ENCODE results near the gene CCNY.
"Not testable (repeated sequence)": the region's sequence is repeated elsewhere in the genome, so short reads cannot be mapped to it uniquely, and the experiment has no call there.

Gene CCNY

DNA sequence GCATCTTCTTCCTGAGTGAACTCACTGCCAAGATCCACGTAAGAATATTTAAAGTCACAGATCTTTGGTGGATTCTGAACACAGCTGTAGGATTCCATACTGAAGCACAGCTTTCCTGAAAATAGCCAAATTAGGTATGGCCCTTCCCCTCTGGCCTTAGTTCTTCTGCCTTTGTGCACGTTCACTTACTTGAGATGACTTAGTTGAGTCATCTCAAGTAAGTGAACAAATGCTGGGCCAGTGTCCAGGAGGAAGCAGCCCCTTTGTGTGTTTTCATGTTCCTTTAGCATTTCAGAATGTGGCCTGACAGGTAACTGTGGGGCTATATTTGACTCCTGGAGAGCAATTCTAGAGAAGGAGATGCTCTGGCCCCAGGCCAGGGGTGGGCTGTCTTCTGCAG is 51.5 kb downstream of the CCNY start:
- no peak for DNase-seq

DNA sequence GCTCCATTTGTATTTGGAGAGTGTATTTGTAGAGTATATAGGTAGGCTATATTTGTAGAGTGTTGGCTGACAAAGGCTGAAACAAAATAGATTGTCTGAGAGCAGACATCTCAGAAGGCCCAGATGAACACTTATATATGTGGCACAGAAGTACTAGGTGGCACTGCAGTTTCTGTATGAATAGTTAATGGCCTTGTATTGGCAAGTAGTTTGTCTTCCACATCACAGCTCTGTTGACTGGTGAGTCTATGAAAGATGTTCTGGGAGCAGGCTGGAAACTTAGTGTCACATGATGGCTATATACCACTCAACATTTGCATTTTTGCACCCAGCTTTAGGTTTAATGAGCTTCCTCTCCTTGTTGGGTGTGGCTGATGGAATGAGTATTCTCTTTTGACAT is 51.9 kb downstream of the CCNY start:
- no peak for DNase-seq

DNA sequence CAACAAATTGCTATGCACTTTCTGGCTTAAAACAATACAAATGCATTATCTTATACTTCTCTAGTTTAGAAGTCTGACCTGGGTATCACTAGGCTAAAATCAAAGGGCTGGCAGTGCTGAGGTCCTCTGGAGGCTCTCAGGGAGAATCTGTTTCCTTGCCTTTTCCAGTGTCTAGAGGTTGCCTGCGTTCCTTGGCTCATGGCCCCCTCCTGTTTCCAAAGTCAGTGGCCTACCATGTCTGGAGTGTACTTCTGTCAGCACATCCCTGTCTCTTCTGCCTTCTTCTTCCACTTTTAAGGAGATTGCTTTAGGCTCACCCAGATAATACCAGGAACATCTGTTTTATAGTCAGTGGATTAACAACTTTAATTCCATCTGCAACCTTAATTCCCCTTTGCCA is 52.4 kb downstream of the CCNY start:
- DNase-seq = no peak

DNA sequence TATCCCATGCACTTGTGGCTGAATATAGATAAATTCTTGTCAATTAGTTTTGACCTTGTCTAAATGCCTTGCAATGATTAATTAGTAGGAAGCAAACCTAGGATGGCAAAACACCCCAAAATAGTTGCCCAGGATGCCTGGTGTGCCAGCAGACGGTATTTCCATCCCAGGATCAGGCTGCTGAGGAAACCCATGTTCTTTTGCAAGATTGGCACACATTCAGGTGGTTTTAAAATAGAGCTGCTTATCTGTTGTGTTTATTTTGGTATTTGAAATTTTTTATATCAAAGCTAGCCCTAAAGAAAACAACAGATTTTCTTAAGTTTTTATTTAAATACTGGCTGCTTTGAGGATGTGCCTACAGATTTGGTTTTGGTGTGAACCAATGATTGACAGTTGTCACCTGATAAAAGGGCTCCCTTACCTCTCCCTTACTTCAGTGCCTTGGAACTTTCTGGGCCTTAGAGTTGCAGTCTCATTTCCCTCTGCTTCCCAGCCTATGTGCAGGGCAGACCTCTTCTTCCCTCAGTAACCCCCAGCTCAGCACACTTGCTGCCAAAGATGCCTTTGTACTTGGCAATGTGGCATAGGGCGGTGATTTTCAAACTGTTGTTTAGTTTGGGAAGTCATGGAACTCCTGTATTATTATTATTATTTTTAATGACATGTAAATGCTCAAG is 54.0 kb downstream of the CCNY start:
- DNase-seq = no peak

DNA sequence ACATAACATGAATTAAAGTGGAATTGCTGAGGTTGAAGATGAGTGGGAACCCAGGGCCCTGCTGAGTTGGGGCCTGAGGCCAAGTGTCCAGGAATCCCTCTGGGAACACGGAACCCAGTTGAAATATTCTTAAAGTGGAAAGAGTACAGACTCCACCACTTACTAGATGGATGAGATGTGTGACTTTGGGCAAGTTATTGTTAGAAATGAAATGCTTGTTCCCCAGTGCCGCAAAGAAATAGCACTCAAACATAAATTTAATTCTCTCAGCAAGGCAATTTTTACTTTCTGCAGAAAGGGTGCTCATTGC is 54.5 kb downstream of the CCNY start:
- no peak for DNase-seq

DNA sequence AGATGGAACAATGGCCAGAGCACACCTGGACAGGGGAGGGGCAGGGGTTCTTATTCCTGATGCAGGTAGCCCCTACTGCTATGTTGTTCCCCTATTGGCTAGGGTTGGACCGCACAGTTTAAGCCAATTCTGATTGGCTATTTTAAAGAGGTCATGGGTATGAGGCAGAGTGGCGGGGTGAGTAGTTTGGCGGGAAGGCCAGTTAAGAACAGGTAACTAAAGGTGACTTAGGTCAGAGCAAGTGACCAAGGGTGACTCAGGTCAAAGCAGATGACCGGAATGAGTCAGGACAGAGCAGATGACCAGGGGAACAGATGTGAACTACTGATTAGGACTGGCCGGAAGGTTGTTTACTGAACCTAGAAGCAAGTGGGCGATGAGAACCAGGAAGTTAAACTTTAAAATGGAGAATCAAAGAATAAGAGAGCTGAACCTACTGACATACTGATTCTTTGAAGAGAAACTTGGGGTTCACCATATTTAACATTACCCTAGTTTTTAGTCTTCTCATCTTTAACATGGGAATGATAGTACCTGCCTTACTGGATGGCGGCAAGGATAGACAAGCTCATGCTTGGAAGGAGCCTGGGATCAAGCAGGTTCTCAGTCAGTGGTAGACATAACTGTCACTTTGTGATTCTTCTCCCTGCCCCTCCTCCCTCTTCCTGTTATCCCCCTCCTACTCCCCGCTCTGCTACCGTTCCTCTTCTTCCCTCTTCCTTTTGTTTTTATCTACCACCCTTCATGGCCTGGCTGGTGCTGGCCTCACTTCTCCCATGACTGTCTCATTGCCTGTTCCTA is 55.0 kb downstream of the CCNY start:
- peak; percentile 69 to 78 for DNase-seq

DNA sequence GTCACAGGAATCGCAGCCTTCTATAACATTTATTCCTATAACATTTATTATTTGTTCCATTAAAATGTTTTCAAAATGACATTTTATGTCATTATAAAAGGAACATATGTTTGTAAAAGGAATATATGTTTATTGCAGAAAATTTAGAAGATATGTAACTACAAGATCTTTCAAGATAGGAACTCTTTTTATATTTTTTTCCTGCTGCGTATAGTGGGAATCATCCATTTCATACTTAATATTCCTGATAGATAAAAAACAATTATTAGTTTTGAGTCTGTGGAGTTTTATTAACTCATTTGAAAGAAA is 55.6 kb downstream of the CCNY start:
- DNase-seq = no peak

DNA sequence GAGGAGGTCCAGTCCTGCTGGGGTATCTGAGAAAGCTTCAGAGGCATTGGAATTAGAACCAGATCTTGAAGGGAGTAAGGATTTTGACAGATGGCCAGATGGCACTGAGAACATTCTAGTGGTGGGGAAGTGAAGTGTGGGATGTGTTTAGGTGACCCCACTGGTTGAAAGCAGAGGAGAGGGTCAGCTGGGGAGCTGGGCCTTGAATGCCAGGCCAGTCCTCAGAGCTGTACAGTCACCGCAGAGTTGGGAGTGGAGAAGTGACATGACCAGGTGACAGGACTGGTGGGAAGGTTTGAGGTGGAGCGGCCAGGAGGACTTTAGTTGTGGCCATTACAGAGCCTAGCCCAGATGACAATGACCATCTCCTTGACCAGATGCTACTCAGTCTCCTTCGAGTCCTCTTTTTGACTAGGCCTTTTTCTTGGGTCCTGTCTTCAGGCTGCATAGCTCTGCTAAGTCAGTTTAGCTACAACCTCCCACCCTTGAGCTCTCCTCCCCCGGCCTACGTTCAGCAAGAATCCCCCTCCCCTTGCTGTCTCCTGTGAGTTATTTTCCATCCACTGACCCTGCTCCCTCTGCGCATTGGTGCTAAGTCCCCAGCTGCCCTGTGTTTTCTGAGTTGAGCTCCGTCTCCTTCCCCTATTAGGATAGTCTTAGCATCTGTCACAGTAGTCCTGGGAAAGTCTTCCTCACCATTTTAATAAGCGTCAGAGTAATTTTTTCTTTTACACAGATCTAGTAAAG is 56.3 kb downstream of the CCNY start:
- DNase-seq = no peak

DNA sequence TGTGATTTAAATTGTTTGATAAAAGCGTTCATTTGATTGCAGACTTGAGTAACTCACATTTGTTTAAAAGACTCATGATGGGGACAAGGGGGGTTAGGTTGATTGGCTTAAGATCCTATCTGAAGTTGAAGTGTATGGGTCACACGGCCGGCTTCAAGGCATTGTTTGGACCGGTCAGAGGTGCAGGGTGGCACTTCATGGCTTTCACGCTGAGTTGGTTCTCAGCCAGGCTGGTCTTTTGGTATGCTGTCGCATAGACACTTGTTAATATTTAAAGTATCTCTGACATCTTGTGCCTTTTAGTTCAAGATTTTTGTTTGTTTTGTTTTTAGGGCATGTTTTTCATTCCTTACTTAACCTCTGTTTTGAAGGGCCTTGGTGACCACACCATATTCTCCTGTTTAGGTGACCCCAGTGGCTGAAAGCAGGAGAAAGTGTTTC is 58.1 kb downstream of the CCNY start:
- no peak for DNase-seq

DNA sequence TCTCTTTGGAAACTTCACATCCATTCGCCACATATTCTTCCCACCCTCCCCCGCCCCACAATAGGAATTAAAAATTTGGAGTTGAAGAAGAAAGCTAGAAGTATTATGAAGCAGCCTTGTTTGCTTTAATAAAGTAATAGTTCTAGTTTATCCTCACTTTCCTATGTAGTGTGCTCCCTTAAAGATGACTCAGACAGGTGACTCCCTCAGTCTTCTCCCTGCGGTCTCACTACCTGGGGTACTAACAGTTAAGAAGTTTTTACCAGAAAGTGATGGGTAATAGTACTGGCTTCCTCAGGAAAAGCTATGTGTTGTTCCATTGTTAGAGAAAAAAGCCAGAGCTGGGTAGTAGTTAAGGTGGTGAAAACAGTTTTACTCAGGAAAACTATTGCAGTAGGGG is 58.6 kb downstream of the CCNY start:
- no peak for DNase-seq

DNA sequence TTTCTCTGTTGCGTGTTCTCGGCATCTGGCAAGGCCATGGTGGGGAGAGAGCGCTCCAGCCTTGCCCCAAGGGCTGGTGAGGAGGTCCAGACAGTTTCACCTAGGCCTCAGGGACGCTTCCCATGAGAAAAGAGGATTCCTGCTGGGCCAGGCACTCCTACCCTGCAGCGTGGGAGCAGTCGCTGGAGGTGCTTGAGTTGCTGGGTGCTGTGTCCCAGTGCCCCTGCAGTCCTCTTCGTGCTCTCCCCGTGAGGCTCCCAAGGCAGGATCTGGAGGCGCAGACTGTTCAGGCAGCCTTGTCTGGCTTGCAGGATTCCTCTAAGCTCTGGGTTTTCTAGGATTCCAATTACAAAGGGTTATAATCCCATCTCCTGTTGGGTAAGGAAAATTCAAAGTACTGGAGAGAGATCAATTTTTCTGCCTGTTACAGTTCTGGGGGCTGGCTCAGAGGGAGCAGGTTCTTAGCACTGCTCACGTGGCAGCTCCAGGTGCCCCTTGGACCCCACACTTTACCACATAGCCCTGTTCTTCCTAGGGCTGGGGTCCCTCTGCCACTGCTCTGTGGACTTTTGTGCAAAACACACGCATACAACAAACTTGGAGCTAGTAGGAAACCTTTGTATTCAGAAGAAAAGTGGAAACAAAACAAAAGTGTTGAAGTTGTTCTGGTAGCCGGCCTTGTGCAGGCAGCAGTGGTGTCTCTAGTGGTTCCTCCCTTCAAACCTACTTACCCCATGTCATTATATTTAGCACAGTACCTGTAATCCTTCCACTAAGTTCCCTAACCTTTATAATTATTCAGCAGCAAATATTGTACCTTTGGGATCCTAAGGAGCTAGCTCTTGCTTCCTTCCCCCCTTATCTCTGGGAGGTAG is 60.5 kb downstream of the CCNY start:
- no peak for DNase-seq

DNA sequence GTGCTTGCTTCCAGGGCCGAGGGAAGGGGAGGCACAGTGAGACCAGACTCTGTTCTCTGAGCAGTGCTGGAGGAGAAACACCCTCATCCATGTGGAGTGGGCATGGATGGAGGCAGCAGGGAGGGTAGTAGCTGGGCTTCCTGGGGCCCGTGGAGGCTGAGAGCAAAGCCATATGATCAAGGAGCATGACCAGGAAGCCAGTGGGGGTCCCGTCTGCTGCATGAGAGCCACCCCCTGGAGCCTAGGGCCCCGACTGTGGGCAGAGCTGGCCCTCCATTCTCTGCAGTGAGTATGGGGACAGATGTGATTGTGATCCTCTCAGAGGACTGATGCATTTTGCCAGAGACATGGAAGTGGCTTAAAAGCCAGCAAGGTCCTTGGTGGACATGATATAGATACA is 61.6 kb downstream of the CCNY start:
- DNase-seq = no peak

DNA sequence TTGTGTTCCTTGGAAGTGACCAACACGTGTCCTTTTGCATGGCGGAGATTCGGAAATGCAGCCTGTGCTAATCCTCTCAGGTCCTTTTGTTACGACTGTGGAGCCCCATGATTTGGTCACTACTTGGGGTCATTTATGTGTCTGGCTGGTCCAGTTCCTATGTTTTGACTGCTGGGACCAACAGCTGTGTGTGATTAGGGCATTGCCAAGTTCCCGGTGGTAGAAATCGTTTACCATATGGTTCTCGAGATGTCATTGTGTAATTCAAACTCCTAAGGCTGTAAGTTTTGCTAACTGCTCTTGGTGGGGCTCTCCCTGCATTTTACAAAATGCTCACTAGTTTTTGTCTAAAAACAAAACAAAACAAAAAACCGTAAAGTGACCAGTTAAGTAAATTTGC is 62.0 kb downstream of the CCNY start:
- no peak for DNase-seq

DNA sequence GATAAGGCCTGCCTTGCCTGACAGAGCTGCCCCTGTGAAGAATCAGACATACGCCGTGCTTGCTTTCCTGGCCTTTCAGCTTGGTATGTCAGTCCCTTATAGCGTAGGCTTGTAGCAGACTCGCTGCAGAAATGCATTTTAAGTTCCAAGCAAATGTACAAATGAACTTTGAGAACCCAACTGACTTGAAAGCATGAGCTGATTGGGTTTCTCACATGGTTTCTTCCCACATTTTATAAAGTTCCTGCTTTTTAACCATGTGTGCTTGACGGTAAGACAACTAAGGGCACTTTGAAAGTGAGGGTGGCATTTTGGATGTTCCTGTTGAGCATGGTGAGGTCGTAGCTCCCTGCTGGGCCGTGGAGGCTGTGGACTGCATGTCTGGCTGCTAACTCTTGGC is 62.6 kb downstream of the CCNY start:
- DNase-seq = no peak

DNA sequence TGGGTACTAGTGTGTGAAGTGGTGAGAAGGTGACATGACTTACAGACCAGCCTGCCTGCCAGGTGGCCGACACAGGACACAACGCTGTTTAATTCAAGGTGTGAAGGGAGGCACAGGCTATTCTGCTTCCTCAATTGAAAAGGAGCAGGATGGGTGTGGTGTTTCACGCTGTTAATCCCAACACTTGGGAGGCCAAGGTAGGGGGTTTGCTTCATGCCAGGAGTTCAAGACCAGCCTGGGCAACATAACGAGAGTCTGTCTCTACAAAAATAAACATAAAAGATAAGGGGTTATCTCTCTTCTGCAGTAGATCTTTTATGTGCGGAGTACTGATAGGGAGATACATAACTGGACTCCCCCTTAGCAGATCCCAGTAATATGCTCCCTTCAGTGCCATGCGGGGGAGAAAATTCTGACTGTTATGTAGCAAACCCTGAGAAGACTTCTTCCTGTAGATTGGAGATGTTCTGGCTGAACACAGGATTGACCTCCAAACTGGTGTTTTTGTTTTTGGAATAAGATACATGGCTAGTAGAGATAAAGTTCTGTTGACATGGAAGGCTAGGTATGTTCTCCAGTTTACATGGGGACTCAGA is 63.2 kb downstream of the CCNY start:
- no peak for DNase-seq

DNA sequence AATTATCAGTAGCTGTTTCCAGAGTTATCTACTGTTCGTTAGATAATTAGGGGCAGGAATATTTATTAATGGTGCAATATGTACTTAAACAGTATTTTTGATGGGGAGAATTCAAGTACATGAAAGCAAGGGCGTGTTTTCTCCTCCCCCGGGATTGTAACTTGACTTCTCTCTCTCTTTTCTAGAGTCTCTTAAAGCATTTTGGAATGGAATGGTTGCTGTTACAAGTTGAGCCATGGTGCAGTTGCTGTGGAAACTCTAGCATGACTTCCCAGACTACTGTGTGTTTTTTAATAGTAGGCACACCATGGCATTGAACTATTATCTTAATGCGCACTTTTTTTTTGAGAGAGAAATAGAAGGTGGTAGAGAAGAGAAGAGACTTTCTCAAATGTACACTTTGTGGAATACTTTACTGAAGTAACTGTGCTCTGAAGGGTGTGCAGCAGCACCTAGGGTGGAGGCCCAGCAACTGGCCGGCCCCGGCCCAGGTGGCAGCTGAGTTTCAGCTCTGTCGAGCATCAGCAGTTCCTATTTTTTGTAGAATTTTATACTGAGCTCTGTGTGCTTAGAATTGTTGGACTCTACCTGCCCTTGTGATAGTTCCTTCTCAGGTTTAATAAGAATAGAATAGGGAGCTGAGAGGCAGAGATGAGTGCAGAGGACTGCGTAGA is 64.4 kb downstream of the CCNY start:
- DNase-seq = no peak

DNA sequence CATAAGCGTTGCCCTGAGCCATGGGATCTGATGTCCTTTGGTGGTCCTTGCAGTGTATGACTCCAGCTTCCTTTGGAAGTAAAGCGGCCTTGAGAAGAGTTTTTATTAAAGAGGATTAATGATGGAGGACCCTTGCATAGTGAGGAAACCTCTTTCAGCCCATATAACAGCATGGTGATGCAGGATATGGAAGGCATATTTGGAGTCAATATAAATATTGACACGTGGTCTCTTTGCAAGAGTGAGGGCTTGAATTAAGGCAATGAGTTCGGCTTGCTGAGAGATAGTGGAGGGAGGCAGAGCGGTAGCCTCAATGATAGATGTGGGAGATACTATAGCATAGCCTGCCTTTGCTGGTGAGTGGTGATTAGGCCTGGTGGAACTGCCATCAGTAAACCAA is 67.2 kb downstream of the CCNY start:
- not testable (repeated sequence) for DNase-seq

DNA sequence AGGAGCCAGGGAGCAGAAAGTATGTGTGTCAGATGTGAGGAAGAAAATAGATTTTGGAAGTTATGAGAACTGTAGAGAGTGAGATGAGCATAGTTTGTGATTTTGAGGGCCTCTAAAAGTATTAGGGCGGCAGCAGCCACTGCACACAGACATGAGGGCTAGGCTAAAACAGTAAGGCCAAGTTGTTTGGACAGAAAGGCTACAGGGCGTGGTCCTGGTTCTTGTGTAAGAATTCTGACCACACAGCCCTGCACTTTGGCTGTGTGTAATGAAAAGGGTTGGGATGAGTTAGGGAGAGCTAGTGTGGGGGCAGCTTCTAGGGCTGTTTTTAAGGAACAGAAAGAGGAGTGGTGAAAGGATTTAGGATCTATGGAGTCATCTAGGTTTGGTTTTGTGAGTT is 67.8 kb downstream of the CCNY start:
- DNase-seq = not testable (repeated sequence)

DNA sequence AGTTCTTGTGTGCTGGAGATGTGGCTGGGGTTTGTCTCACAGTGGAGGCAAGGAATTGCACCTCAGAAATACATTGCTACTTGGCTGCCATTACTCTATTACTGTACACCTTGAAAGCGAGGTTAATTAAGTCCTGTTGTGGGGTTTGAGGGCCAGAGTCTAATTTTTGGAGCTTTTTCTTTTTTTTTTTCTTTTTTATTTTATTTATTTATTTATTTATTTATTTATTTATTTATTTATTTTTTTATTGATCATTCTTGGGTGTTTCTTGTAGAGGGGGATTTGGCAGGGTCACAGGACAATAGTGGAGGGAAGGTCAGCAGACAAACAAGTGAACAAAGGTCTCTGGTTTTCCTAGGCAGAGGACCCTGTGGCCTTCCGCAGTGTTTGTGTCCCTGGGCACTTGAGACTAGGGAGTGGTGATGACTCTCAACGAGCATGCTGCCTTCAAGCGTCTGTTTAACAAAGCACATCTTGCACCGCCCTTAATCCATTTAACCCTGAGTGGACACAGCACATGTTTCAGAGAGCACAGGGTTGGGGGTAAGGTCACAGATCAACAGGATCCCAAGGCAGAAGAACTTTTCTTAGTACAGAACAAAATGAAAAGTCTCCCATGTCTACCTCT is 69.8 kb downstream of the CCNY start:
- DNase-seq = not testable (repeated sequence)

DNA sequence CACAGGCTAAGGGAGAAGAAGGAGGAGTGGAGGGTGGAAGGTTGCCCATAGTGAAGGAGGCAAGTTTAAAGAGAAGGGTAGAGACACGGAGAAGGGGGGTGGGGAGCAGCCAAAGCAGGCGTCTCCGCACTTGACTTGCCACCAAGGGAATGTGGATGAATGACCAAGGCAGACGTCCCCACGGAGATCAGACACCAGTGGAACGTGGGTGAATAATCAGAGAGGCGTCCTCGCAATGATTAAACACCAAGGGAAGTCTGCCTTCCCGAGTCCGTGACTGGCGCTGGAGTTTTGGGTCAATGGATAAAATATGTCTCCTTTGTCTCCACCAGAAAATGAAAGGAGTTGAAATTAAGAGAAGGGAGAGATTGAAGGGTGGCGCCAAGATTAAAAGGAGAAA is 71.4 kb downstream of the CCNY start:
- not testable (repeated sequence) for DNase-seq

DNA sequence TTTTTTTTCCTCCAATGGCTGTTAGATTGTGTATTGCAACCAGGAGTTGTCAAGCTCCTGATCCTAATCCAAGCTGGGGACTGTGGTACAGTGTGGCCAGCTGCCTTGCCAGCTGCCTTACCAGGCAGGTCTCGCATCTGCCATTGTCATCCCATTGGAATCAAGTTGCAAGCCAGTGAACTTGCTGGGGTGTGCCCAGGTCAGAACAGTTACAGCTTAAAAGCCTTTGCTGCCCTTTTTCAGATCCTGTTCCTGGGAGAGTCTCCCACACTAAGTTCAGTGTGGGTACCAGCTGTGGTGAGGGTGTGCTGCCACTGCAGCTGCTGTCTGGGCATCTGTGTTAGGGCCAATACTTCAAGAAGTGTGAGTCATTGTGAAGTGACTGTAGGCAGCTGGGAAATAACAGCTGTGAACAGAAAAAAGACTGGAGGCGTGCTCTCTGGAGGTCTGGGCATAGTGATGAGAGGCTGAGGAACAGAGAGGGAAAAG is 72.8 kb downstream of the CCNY start:
- DNase-seq = peak; percentile 69 to 76

DNA sequence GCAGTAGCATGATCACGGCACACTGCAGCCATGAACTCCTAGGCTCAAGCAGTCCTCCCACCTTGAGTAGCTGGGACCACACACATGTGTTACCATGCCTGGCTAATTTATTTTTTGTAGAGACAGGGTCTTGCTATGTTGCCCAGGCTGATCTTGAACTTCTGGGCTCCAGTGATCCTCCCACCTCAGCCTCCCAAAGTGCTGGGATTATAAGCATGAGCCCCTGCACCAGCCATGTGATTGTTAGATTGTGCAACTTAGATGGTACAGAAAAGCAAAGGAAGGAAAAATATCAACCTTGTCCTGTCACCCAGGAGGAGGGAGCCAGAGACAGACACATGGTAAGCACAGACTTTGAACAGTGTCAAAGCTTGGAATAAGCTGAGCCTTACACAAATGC is 73.5 kb downstream of the CCNY start:
- DNase-seq = no peak
